ENCODE results near the gene C1QTNF8. TPM values are rescaled to one million over a fixed set of nuclear protein-coding genes. Genes with fewer than 3 reads are reported as not detected.

Gene C1QTNF8
- total and polyA plus RNA-seq, 2 of the 13 experiments (the other 11 are each of a cell fraction or from before 2014, with no cell fraction given), result 0.09 TPM; not detected in 1

- no peak for TF ChIP-seq ZNF207 (IDR thresholded peaks at IDR 0.05; ENCODE audit: borderline replicate concordance)
- peak; percentile 60; the same call in 1 of the 2 replicates for TF ChIP-seq CREB3 (CRISPR knock-in tag; IDR thresholded peaks at IDR 0.05)
- TF ChIP-seq TFE3 (CRISPR knock-in tag; IDR thresholded peaks at IDR 0.05), result peak; percentile 94
- TF ChIP-seq CREM (IDR thresholded peaks at IDR 0.05), result peak; percentile 42; the same call in 1 of the 2 replicates
- no peak for TF ChIP-seq CREM (CRISPR knock-in tag; IDR thresholded peaks at IDR 0.05)
- peak; percentile 87; the same call in 1 of the 2 replicates for TF ChIP-seq TFDP1 (CRISPR knock-in tag; IDR thresholded peaks at IDR 0.05; ENCODE audit: borderline replicate concordance)
- peak; percentile 73; the same call in 1 of the 2 replicates for TF ChIP-seq ARID4A (CRISPR knock-in tag; IDR thresholded peaks at IDR 0.05; ENCODE audit: borderline replicate concordance)
- peak; percentile 81 for TF ChIP-seq ZNF639 (CRISPR knock-in tag; conservative IDR thresholded peaks at IDR 0.05)
- TF ChIP-seq SNAPC4 (CRISPR knock-in tag; IDR thresholded peaks at IDR 0.05), result no peak
- TF ChIP-seq THAP9 (CRISPR knock-in tag; IDR thresholded peaks at IDR 0.05; ENCODE audit: borderline replicate concordance), result peak; percentile 51; the same call in 1 of the 2 replicates
Observed at GRCh38 chr16:1078579-1079021, 17.4 kb downstream of the C1QTNF8 start (continued).
